HepG2 (cell line): ENCODE measurements around the gene COL27A1.

Experiments
- ATF2 ChIP-seq: sonication (generic); formaldehyde crosslinking; IDR thresholded peaks from 2 replicates; pipeline ENCODE4 v1.4.0; 2020; ENCODE audit warnings: missing genetic modification reagents
- BHLHE40 ChIP-seq: IDR thresholded peaks from 2 replicates; pipeline ENCODE4 v1.6.1; 2011; ENCODE audit warnings: low read length, improper control_type of control experiment
- CTCF ChIP-seq: sonication (generic); formaldehyde crosslinking; IDR thresholded peaks from 2 replicates; pipeline ENCODE4 v1.5.0; 2020; ENCODE audit warnings: mild to moderate bottlenecking, missing genetic modification reagents, moderate library complexity
- EP300 ChIP-seq, 3 experiments: sonication (generic) in 1 of 3; formaldehyde crosslinking in 1 of 3; IDR thresholded peaks; 2 replicates each; pipeline versions ENCODE4 v1.5.1 to v1.6.1; 2011 to 2020; ENCODE audit warnings: low read depth in 2 of 3, low read length in 2 of 3, borderline replicate concordance in 1 of 3, improper control_type of control experiment in 1 of 3, mild to moderate bottlenecking in 1 of 3, missing genetic modification reagents in 1 of 3, moderate library complexity in 1 of 3
- JARID2 ChIP-seq: sonication (generic); formaldehyde crosslinking; IDR thresholded peaks from 2 replicates; pipeline ENCODE4 v1.8.1; 2023; ENCODE audit warnings: missing genetic modification reagents, inconsistent platforms; ENCODE audit not compliant: insufficient replicate concordance
- POLR2A ChIP-seq, 2 experiments: IDR thresholded peaks; 2 replicates each; pipeline ENCODE4 v1.6.1; 2011; ENCODE audit warnings: low read depth in 2 of 2, low read length in 2 of 2, mild to moderate bottlenecking in 1 of 2, moderate library complexity in 1 of 2; ENCODE audit not compliant: insufficient read depth in 1 of 2
- SIN3A ChIP-seq: IDR thresholded peaks from 2 replicates; pipeline ENCODE4 v1.6.1; 2011; ENCODE audit warnings: low read depth, mild to moderate bottlenecking, control low read depth, low read length, borderline replicate concordance
- TCF12 ChIP-seq, 2 experiments: fragments of 450-650 bp in 1 of 2; sonication (generic) in 1 of 2; formaldehyde crosslinking in 1 of 2; IDR thresholded peaks; 2 replicates each; pipeline versions ENCODE4 v1.6.1 to v1.8.0; 2017 to 2022; ENCODE audit warnings: antibody characterized with exemption in 1 of 2, mild to moderate bottlenecking in 1 of 2, missing genetic modification reagents in 1 of 2, moderate library complexity in 1 of 2
- TIGD3 ChIP-seq: sonication (generic); formaldehyde crosslinking; IDR thresholded peaks from 2 replicates; pipeline ENCODE4 v1.5.1; 2020; ENCODE audit warnings: mild to moderate bottlenecking, missing genetic modification reagents, borderline replicate concordance

GRCh38 chr9:114108016-114108833 lies 47.1 kb upstream of the COL27A1 start:
- TF ChIP-seq BHLHE40 (0 out of 2 replicates have a peak, but pooled peaks have one; percentile 3), CTCF (CRISPR knock-in tag) (peak; percentile 99), POLR2A (IDR thresholded peaks at IDR 0.05; ENCODE audit: insufficient read depth in 1 of 2, low read depth in 2 of 2, low read length in 2 of 2) (no peak), TIGD3 (CRISPR knock-in tag) (no peak), ATF2 (CRISPR knock-in tag) (peak; percentile 70; the same call in 1 of the 2 replicates), JARID2 (no peak), EP300 (IDR thresholded peaks at IDR 0.05; ENCODE audit: low read depth in 2 of 2, low read length in 2 of 2) (no peak), EP300 (CRISPR knock-in tag; IDR thresholded peaks at IDR 0.05; ENCODE audit: borderline replicate concordance) (no peak), SIN3A (no peak), TCF12 (IDR thresholded peaks at IDR 0.05) (no peak), TCF12 (CRISPR knock-in tag; IDR thresholded peaks at IDR 0.05) (no peak)
